ENCODE measurements around the gene ZNF514.
"Not testable (repeated sequence)": the region's sequence is repeated elsewhere in the genome, so short reads cannot be mapped to it uniquely, and the experiment has no call there.

The ZNF514 gene

DNA sequence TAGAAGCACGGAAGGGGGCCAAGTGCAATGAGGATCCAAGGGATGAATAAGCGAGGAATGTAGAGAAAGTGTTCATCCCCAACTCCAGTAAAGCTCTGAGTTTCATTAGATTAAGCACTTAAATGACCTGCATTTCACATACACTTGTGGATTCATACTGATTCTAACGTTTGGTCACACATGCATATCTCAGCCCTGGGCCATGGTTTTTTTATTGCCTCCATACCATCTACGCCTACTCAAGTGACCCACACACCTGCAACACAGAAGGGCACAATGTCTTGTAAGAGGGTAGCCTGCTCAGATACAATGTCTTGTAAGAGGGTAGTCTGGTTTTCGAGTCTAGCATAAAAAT lies 37.5 kb downstream of the ZNF514 start:
- DNase-seq, result no peak

DNA sequence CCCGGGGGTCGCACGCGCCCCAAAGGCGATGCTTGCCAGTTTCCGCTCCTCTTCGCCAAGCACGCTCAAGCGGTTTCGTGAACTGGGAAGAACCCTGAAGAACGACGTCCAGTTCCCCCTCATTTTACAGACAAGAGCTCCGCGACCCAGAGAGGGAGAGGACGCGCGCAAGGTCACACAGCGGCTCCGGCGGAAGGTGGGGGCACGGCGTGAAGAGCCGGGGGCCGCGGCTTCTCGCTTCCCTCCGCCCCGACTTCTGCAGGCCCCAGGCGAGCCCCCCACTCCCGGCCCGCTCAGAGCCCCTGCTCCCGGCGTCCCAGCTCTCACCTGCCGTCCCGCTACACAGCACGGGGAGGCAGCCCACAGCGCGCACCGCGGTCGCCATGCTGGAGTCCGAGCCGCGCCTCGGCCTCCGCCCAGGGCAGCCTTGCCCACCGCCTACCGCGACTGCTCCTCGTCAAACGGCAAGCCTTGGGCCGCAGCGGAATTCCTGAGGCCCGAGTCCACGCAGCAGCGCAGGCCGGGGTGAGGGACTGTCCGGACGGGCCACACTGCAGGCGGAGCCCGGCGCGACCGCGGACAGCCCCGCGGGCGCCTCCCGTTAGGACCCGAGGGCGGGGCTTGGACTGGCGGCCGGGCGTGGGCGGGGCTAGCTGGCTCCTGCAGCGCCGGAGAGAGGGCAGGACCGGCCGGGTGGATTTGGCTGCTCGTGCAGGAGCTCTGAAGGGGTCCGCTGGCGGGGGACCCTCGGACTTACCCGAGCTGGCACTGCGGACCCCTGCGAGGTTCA lies 38.0 kb downstream of the ZNF514 start, which contains the start of gene MRPS5:
TSS of gene MRPS5 (minus strand) at position 402 of the 790 bp plus-strand sequence. CDS start at position 385, 17 bp downstream.
- peak; percentile 98 for DNase-seq

DNA sequence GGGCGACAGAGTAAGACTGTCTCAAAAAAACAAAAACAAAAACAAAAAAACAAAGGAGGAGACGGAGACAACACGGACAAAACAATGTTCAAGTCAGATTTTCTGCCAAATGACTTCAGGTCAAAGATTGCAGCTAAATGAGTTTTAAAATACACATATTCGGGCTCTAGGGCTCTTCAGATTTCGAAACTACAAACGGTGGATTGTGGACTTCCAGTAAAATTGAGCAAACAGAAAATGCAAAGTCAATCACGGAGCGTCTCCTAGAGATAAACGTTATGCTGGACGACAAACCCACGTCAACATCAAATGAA lies 38.6 kb downstream of the ZNF514 start:
- DNase-seq, result no peak

DNA sequence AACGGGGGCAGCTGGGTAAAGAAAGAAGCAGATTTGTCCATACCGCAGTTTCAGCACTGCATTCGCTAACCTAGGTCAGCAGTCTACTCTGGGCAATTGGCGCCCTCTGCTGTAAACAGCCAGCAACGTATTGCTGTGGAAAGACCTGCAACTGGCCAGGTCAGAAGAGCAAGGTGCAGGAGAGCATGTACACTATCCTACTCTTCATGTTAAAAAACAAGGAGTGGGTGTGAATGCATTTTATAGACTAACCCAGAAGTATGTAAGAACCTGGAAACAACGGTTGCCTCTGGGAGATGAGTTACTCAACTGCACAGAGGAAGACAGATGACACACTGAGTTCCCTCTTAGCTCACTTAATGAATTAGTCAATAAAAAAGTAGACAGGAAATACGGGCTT lies 44.2 kb downstream of the ZNF514 start:
- DNase-seq, result peak; percentile 79

DNA sequence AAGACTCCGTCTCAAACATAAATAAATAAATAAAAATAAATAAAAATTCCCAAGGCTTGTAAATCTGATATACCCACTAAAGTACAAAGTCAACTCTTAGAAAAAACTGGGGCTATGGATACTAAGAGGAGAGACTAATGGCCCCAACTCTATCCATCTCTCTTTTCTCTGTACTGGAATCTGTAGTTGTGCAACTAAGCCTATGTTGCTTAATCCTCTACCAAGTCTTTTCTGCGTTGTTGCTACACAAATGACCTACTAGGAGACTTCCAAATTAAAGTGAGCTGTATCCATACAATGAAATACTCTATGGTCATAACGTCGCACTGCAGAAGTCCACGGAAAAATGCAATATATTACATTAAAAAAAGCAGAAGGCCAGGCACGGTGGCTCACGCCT lies 46.2 kb downstream of the ZNF514 start:
- no peak for DNase-seq

DNA sequence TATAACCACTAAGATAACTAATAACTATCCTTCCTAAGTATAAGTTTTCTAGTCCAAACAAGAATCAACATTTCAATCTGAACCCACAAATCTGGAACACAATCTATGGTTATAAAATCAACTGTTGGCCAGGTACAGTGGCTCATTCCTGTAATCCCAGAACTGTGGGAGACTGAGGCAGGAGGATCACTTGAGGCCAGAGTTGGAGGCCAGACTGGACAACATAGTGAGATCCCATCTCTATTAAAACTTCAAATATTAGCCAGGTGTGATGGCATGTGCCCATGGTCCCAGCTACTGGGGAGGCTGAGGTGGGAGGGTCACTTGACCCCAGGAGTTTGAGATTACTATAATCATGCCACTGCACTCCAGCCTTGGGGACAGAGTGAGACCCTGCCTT lies 49.3 kb downstream of the ZNF514 start:
- no peak for DNase-seq

DNA sequence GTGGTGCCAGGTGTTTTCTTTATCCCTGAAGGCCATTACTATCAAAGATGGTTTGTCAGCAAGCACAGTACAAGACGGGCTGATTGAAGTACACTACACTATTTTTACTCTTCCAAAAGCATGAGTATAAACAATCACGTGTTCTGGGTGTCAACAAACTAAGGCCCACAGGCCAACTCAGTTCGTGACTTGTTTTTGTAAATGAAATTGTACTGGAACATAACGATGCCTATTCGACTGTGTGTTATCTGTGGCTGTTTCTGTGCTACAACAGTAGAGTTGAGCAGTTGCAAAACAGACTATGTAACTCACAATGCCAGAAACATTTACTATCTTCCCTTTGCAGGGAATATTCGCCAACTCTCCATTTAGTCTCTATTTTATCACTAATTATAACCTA lies 50.4 kb downstream of the ZNF514 start:
- no peak for DNase-seq

DNA sequence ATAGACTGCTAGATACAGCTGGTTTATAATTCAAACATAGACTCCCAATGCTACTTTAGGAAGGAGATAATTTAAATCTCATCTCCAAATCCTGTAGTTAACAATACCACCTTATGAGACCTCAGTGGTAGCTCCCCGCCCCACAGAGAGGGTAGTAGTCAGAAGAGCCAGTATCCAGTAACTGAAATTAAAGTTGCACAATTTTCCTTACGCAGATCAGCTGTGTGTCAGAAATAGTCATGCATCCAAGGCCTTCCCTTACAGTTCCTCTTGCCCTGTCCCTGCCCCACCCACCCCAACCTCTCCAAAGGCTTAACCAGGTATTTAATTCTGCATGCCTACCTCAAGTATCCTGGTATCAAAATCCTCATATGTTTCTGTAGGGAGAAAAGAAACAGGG lies 53.6 kb downstream of the ZNF514 start:
- DNase-seq, result no peak

DNA sequence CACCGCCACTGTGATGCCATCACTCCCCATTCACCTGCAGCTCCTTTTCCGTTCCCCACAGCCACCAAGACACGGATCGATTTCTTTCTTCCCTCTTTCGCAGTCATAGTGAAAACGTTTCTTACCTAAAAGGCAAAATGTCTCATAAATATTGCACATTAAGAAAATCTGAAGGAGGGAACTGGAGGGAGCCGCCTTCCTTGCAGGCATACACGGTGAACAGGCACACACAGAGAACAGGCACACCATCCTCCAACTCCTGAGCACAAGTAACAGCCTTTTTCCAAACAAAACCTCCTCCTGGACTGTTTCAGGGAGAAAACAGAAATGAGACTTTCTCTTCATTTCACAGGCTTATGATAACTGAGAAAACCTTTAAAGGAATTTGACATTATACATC lies 55.0 kb downstream of the ZNF514 start:
- no peak for DNase-seq

DNA sequence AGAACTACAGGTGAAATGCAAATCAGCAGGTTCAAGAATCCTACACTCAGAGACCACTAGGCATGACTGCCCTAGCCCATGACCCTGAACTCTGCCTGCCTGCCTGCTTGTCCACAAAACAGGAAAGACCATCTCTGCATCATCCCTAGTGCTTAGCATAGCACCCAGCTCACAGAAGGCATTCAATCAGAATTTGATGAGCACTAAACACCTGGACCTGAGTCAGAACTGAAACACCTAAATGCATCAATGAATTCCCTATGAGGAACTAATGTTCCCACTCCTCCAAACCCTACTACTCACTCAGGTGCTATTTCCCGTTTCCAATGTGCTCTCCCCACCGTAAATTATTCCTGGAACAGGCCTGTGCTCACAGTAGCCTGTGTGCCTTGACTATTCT lies 59.7 kb downstream of the ZNF514 start:
- DNase-seq, result no peak

DNA sequence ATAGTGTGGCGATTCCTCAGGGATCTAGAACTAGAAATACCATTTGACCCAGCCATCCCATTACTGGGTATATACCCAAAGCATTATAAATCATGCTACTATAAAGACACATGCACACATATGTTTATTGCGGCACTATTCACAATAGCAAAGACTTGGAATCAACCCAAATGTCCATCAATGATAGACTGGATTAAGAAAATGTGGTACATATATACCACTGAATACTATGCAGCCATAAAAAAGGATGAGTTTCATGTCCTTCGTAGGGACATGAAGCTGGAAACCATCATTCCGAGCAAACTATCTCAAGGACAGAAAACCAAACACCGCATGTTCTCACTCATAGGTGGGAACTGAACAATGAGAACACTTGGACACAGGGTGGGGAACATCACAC lies 61.4 kb downstream of the ZNF514 start:
- DNase-seq, result not testable (repeated sequence)

Data from activated CD8-positive, alpha-beta memory T cell treated with anti-CD3 and anti-CD28 coated beads for 24 hours (primary cell).